Measurements from ENCODE around the gene ZNF22.

The ZNF22 gene

GRCh38 chr10:44985175-44985681 is 15.5 kb upstream of the ZNF22 start:
- no peak for DNase-seq (ENCODE audit: low spot score)
- no peak for TF ChIP-seq CTCF (IDR thresholded peaks at IDR 0.05; ENCODE audit: extremely low read depth, insufficient read depth, missing control alignments)
- in situ Hi-C loops (cut with MboI; ENCODE audit: low pct_unique_long_range_greater_than_20kb, low sequenced_read_pairs, unreplicated experiment): no loop called here

DNA sequence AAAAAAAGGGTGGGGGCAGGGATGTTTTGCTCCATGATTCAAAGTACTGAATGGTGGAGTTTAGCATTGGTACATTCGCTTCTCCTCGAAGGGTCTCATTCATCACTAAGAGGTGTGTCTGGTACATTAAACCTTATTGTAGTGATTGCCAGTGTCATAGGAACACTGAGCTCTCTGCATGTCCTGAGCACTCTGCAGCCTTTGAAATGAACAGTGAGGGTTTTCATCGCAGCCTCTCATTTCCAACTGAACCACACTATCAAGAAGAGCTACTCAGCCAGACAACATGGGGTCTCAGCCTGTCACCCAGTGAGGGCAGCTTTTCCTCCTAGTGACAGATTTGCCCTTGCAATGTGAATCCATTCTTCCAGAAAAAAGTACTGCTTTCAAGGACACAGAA is 14.5 kb upstream of the ZNF22 start:
- in situ Hi-C loops (cut with MboI; ENCODE audit: low pct_unique_long_range_greater_than_20kb, low sequenced_read_pairs, unreplicated experiment): no loop called here
- DNase-seq (ENCODE audit: low spot score): no peak
- no peak for TF ChIP-seq CTCF (IDR thresholded peaks at IDR 0.05; ENCODE audit: extremely low read depth, insufficient read depth, missing control alignments)

GRCh38 chr10:44986670-44987069 is 14.1 kb upstream of the ZNF22 start:
- in situ Hi-C loops (cut with MboI; ENCODE audit: low pct_unique_long_range_greater_than_20kb, low sequenced_read_pairs, unreplicated experiment): no loop called here
- DNase-seq (ENCODE audit: low spot score): no peak
- no peak for TF ChIP-seq CTCF (IDR thresholded peaks at IDR 0.05; ENCODE audit: extremely low read depth, insufficient read depth, missing control alignments)

DNA sequence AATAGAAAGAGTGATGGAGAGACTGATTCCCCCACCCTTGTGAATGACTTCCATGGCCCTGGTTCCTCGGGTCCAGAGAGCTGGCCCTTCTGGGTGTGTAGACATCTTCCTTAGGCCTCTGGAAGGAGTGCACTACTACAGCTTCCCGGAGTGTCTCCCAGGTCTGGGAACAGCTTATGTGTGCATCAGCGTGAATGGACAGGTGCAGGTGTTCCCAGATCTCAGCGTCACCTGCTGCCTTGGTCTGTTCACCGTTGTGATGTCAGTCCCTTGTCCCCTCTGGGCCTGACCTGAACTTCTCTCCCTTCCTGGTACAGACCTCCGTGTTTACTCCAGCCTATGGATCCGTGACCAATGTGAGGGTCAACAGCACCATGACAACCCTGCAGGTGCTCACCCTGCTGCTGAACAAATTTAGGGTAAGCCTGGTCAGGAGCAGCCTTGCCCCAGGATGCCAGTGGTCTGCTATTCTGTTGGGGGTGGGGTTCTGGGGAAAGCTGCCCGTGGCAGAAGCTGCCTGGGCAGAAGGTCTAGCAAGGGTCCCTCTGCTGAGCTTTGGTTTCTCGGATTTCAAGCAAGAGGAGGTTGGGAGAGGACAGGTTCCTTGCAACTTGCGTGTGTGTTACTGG is 11.7 kb upstream of the ZNF22 start:
- no peak for TF ChIP-seq CTCF (IDR thresholded peaks at IDR 0.05; ENCODE audit: extremely low read depth, insufficient read depth, missing control alignments)
- no peak for DNase-seq (ENCODE audit: low spot score)
- in situ Hi-C loops (cut with MboI; ENCODE audit: low pct_unique_long_range_greater_than_20kb, low sequenced_read_pairs, unreplicated experiment): no loop called here

GRCh38 chr10:44989597-44990301 is 11.0 kb upstream of the ZNF22 start:
- in situ Hi-C loops (cut with MboI; ENCODE audit: low pct_unique_long_range_greater_than_20kb, low sequenced_read_pairs, unreplicated experiment): no loop called here
- no peak for TF ChIP-seq CTCF (IDR thresholded peaks at IDR 0.05; ENCODE audit: extremely low read depth, insufficient read depth, missing control alignments)

DNA sequence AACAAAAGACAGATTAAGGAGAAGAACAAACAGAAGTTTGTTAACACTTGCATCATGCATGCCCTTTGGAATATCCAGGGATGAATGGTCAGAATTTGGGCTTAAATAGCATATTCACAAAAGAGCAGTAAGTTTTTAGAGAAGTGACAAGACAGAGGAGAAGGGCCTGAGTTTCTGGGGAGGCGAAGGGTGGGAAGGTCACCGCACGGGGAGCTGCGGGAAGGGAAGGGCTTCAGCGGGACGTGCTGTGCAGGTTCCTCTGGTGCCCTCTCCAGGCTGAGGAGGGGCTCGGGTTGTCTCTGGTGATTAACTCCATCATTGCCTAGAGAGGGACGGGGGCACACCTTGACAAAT is 10.4 kb upstream of the ZNF22 start:
- DNase-seq (ENCODE audit: low spot score): no peak

More at GRCh38 chr10:44989597-44990301, 11.0 kb upstream of the ZNF22 start:
- no peak for DNase-seq (ENCODE audit: low spot score)

More for the DNA sequence above, 10.4 kb upstream of the ZNF22 start:
- TF ChIP-seq CTCF (IDR thresholded peaks at IDR 0.05; ENCODE audit: extremely low read depth, insufficient read depth, missing control alignments): no peak
- in situ Hi-C loops (cut with MboI; ENCODE audit: low pct_unique_long_range_greater_than_20kb, low sequenced_read_pairs, unreplicated experiment): no loop called here
